HG02759 (cell line): ENCODE measurements around the gene CLDN9.
A peak's percentile ranks its signal among the peaks of the same experiment; 100 is the strongest.

Experiments
- ATAC-seq: cut with Tn5 transposase; IDR thresholded peaks from one replicate; pipeline ENCODE4 v1.9.1; 2021; ENCODE audit warnings: mild to moderate bottlenecking, moderate library complexity; ENCODE audit not compliant: unreplicated experiment

CLDN9 gene

DNA sequence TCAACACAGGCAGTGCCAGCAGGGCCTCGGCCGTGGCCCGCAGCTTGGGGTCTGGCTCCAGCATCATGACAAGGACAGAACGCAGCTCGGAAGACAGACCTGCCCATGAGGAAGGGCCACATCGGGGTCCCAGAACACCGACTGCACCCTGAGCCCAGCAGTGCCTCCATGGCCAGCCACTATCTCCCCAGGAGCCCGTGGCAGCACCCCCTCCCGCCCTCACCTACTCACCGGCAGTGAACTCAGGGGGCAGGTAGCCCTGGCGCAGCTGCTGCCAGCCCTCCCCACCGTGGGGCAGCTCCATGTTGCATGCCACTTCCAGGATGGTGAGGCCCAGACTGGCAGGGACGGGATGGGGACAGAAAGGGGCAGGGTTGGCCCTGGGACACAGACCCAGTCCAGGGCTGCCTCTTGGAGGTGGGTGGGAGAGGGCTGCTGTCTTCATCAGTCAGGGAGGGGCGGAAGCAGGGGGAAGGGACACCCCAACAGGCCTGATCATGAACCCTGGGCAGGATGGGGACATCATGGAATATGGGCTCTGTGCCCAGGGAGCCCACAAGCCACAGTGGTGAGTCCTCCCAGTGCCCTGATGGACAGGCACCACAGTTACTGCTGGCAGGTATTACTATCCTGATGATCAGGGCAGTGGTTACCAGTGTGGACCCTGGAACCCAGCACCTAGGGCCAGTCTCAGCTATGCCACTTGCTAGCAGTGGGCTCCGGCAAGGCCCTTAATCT lies 38.2 kb upstream of the CLDN9 start:
- no peak for ATAC-seq

DNA sequence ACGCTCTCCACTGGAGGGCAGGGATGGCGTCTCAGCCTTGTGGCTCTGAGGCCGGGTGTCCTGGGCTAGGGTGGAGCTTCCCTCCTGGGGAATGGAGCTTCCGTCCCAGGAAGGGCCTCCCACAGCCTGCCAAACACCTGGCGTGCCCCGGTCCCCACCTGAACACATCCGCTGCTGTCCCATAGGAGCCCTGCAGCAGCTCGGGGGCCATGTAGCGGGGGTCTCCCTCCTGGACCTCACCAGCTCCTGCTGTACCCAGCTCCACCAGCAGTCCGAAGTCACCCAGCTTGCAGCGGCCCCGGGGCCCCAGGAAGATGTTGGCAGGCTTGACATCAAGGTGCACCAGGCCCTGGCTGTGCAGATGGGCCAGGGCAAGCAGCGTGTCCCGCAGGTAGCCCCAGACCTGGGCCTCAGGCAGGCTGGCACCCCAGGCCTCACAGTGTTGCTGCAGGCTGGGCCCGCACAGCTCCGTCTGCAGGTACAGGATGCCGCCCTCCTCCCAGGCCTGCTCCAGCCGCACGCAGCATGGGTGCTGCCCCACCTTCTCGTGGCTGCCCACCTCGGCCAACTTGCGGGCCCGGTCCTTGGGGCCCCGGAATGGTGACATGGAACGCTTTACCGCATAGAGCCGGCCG lies 37.4 kb upstream of the CLDN9 start:
- no peak for ATAC-seq

GRCh38 chr16:2976201-2976600 lies 36.5 kb upstream of the CLDN9 start:
- no peak for ATAC-seq

GRCh38 chr16:2976673-2977072 lies 36.0 kb upstream of the CLDN9 start:
- no peak for ATAC-seq

DNA sequence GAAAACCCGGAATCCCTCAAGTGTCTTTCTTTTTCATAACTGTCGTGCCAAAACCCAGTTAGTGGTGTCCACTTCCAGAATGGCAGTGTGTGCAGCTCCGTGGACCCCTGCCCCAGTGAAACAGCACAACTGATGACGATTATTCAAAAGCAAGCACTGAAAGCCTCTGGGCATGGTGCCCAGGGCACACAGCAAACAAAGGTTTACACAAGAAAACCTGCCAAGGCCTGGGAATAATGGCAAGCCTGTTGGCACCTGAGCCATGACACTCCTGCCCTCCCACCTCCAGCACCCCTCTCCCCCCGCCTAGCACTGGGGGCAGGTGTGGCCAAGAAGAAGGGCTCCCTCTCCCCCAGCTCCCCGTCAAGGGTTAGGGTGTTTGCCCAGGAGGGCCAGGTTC lies 35.3 kb upstream of the CLDN9 start:
- no peak for ATAC-seq

DNA sequence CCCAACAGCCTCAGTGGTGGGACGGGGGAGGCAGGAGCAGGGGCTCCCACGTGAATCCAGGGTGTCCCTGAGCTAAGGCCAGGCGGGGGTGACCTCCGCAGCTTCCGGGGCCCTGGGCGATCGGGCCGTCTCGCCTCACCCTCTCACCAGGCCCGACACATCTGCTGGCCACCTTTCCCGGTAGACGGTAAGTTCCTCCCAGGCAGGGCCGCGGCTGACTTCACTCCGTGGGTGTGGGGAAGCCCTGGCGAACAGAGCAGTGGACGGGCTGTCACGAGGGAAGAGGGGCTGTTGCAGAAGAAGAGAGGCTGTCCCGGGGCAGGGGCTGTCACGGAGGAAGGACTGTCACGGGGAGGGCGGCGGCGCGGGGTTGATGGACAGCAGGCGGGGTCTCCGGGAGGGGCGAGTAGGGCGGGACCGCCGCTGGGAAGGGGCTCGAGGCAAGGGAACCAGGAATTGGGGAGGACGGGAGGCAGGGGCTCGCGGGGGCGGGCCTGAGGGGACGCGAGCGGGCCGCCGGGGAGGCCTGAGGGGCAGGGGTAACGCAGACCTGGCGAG lies 33.0 kb upstream of the CLDN9 start:
- ATAC-seq, result no peak

- ATAC-seq, result peak; percentile 78
These were observed 32.2 kb upstream of the CLDN9 start, which contains the start of gene PKMYT1 for GRCh38 chr16:2980227-2981176. TSS of gene PKMYT1 (minus strand) at chr16:2980446. CDS start at chr16:2979657, 789 bp downstream.

- ATAC-seq, result peak; percentile 1
These were observed 31.4 kb upstream of the CLDN9 start for GRCh38 chr16:2981177-2981898.

GRCh38 chr16:2981899-2982250 lies 30.8 kb upstream of the CLDN9 start:
- no peak for ATAC-seq

DNA sequence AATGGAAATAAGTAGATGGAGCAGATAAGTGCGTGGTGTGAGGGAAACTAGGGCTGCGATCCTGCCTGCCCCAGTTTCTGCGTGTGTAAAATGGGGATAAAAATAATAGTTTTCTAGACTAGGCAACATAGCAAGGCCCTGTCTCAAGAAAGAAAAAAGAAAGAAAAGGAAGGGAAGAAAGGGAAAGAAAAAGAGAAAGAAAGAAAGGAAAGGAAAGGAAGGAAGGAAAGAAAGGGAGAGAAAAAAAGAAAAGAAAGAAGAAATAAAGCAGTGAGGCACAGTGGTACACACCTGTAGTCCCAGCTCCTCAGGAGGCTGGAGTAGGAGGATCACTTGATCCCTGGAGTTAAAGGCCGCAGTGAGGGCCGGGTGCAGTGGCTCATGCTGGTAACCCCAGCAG lies 30.3 kb upstream of the CLDN9 start:
- ATAC-seq, result no peak

- ATAC-seq, result no peak
These were observed 29.0 kb upstream of the CLDN9 start for GRCh38 chr16:2983706-2984136.

GRCh38 chr16:2985462-2985861 lies 27.3 kb upstream of the CLDN9 start:
- ATAC-seq, result no peak

- no peak for ATAC-seq
These were observed 26.8 kb upstream of the CLDN9 start for GRCh38 chr16:2985893-2986355.

DNA sequence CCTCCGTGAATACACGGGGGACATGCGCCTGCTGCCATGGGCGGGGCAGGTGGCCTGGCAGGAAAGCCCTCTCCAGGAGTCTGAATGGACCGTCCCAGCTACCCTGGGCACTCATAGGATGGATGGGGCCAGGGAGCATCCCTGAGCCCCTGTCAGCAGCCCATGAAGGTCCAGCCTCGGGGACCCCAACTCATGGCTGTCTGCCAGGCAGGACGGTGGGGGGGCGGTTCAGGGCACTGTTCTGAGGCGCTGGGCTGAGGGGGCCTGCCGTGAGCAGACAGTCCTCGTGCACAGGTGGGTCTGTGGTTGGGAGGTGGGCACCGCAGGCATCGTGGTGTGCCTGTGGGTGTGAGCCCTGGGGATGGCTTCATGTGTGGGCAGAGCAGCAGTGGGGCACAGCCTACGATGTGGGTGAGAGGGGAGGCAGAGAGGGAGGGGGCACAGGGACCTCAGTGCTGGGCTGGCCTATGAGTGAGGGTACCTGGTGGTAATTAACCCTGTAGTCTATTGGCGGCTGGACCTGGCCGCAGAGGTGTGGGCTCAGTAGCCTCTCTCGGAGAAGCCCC lies 26.0 kb upstream of the CLDN9 start:
- ATAC-seq, result no peak

DNA sequence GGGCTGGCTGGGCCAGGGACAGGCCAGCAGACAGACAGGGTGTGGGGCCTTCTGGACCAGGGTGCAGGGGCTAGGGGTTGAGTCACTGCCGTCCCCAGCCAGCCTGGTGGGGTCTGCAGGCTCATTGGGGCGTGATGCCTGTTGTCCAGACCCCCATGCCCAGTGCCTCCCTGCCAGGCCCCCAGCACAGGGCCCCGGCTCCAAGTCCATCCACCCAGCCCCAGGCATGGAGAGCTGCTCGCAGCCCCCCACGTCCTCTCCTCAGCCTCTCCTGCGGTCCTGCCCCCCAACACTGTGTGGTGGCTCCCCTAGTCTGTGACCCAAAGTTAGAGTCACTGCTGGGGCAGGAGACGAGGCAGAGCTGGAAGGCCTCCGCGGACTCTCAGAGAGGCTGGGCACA lies 25.4 kb upstream of the CLDN9 start:
- ATAC-seq, result no peak

DNA sequence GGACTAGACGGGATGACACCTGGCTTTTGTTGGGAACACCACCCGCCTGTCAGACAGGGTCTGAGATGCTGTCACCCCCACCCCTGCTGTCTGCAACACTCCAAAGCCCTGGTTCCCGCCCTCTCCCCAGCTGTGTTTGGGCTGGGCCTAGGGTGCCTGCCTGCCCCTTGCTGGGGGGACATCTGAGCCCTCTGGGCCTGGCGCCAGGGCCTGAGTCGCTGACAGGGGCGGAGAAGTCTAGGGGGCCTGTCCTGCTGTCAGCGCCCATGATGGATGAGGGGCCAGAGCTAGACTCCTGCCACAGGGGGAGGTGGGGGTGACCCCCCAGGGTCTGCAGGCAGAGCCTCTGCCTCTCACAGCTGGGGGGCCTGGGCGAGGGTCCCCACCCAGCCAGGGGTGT lies 24.9 kb upstream of the CLDN9 start:
- no peak for ATAC-seq

DNA sequence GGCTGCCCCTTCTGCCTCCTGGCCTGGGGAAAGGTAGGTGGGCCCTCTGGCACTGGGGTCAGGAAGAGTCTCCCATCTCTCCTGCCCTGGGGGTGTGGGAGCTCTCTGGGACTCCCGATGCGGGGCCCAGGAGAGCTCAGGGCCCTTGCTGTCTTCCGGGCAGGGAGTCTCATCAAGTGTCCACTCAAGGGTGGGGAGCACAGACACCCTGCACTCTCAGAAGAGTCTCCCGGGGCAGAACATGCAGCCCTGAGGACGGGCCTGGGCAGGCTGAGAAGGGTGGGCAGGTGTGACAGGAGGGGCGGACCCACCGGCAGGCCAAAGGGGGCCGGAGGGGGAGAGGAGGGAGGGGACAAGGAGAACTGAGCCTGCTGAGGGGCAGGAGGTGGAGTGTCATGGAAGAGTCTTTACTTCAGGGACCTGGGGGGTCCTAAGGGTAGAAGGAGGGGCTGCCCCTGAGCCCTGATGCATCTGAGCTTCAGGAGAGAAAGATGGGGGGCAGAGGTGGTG lies 24.1 kb upstream of the CLDN9 start:
- no peak for ATAC-seq

DNA sequence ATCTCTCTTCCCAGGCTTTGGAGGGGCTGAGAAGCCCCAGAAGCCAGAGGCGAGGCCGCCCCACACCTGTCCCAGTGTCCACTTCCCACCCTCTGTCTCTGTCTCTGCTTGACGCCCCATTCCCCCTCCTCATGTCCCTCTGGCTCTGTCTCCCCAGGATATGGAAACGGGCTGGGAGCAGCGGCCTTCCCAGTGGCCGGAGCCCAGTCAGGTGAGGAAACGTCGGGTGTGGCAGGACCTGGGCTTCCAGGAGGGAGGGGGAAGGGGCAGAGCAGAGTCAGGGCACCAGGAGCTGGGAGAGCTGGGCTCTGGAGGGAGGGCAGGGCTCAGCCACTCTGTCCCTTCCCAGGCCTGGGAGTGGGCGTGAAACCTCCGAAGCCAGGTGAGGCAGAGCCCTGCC lies 21.8 kb upstream of the CLDN9 start:
- ATAC-seq, result no peak

DNA sequence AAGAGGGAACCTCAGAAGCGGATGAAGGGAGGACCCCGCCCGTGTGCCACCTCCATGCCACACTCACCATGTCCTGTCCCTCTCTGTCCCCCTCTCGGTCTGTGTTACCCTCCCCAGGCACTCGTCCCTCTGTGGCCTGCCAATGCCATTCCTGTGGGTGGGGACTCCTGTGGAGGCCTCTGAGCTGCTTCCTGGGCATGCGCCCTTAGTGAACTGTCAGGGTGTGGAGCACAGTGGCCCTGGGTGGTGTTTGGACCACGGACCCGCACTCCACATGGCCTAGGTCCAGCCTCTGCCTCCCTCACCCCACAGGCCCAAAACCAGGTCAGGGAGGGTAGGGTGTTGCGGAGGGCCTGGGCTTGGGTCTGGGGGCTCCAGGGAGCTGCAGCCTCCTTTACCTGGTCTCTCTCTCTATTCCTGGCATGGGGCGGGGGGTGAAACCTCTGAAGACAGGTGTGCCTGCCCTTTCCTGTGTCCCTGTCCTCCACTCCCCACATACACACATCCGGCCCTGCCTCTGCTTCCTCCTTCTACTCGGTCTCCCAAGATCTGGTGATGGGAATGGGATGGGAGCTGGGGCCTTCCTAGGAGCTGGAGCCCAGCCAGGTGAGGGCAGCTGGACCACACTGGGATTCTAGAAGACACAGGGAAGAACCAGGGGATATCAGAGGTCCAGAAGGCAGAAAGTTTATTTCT lies 21.0 kb upstream of the CLDN9 start:
- ATAC-seq, result no peak
